B cell (primary cell): ENCODE data around the gene SUGCT.

Experiments
- EZH2 ChIP-seq: IDR thresholded peaks from 2 replicates; pipeline ENCODE4 v1.6.1; 2012; ENCODE audit warnings: borderline replicate concordance, low read depth, mild to moderate bottlenecking, moderate library complexity, low read length; ENCODE audit not compliant: insufficient read depth, poor library complexity, severe bottlenecking
- TF ChIP-seq, protein P1 (sequence below): fragments of 200-600 bp; IDR thresholded peaks from one replicate; pipeline ENCODE4 v1.8.0; 2022; ENCODE audit warnings: antibody characterized with exemption, mild to moderate bottlenecking

DNA sequence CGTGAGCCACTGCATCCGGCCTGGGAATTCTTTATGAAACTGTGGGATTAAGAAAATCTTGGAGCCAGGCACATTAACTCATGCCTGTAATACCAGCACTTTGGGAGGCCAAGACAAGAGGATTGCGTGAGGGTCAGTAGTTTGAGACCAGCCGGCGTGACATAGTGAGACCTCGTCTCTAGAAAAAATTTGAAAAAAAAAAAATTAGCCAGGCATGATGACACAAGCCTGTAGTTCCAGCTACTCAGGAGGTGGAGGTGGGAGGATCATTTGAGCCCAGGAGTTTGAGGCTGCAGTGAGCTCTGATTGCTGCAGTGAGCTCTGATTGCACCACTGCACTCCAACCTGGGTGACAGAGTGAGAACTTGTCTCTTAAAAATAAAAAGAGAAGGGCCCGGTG, 69.8 kb downstream of the SUGCT start:
- TF ChIP-seq, protein P1, sequence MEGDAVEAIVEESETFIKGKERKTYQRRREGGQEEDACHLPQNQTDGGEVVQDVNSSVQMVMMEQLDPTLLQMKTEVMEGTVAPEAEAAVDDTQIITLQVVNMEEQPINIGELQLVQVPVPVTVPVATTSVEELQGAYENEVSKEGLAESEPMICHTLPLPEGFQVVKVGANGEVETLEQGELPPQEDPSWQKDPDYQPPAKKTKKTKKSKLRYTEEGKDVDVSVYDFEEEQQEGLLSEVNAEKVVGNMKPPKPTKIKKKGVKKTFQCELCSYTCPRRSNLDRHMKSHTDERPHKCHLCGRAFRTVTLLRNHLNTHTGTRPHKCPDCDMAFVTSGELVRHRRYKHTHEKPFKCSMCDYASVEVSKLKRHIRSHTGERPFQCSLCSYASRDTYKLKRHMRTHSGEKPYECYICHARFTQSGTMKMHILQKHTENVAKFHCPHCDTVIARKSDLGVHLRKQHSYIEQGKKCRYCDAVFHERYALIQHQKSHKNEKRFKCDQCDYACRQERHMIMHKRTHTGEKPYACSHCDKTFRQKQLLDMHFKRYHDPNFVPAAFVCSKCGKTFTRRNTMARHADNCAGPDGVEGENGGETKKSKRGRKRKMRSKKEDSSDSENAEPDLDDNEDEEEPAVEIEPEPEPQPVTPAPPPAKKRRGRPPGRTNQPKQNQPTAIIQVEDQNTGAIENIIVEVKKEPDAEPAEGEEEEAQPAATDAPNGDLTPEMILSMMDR: no peak
- no peak for TF ChIP-seq EZH2
